Stimulated activated CD4-positive, alpha-beta T cell treated with anti-CD3 and anti-CD28 coated beads, Interleukin-4, amount 100 ng/mL, for 1 hour (primary cell): Measurements from ENCODE around the gene CERT1.
"Not testable (repeated sequence)": the region's sequence is repeated elsewhere in the genome, so short reads cannot be mapped to it uniquely, and the experiment has no call there.

Experiments used
- DNase-seq: peaks from one replicate; pipeline ENCODE4 v3.0.0-alpha.2; 2020

Gene CERT1

GRCh38 chr5:75511435-75512382, at the start of gene CERT1, which contains the start of gene POLK:
TSS of gene CERT1 (minus strand) at chr5:75511629. CDS start at chr5:75511207, 422 bp downstream.
TSS of gene POLK (plus strand) at chr5:75511891.
- peak; percentile 92 for DNase-seq

DNA sequence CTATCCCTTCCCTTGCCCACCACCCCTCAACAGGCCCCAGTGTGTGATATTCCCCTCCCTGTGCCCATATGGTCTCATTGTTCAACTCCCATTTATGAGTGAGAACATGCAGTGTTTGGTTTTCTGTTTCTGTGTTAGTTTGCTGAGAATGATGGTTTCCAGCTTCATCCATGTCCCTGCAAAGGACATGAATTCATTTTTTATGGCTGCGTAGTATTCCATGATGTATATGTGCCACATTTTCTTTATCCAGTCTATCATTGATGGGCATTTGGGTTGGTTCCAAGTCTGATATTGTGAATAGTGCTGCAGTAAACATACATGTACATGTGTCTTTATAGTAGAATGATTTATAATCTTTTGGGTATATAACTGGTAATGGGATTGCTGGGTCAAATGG, 49.2 kb upstream of the CERT1 start:
- not testable (repeated sequence) for DNase-seq

- DNase-seq = no peak
These were observed 47.7 kb upstream of the CERT1 start for GRCh38 chr5:75558981-75559632.

DNA sequence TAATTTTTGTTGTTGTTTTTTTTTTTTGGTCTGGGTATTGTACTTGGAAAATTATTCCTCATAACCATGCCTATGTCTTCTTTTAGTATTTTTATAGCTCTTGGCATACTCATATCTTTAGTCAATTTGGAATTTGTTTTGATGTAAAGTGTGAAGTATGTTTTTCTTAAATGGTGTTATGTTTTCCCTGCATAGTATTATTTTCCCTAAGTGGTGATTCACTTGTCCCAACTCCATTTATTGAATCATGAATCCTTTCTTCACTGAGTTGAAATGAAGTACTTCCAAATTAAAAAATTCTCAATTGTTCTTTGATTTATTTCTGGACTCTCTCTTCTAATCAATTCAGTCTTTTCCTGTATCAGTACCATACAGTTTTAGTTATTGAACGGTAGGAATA, 46.8 kb upstream of the CERT1 start:
- no peak for DNase-seq

GRCh38 chr5:75553358-75553757, 41.9 kb upstream of the CERT1 start:
- no peak for DNase-seq

- no peak for DNase-seq
These were observed 41.3 kb upstream of the CERT1 start for GRCh38 chr5:75552764-75553163.

GRCh38 chr5:75551471-75551870, 40.0 kb upstream of the CERT1 start:
- no peak for DNase-seq

GRCh38 chr5:75550597-75550996, 39.2 kb upstream of the CERT1 start:
- DNase-seq = no peak

DNA sequence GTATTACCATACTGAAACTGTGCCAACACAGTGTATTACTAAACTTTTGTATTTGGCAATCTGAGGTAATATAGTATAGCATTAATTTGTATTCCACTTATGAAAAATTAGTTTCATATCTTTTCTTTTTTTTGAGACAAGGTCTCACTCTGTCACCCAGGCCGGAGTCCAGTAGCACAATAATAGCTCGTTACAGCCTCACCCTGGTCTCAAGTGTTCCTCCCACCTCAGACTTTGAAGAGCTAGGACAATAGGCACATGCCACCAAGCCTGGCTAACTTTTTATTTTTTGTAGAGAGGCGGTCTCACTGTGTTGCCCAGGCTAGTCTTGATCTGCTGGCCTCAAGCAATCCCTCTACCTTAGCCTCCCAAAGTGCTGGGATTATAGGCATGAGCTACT, 36.4 kb upstream of the CERT1 start:
- no peak for DNase-seq

DNA sequence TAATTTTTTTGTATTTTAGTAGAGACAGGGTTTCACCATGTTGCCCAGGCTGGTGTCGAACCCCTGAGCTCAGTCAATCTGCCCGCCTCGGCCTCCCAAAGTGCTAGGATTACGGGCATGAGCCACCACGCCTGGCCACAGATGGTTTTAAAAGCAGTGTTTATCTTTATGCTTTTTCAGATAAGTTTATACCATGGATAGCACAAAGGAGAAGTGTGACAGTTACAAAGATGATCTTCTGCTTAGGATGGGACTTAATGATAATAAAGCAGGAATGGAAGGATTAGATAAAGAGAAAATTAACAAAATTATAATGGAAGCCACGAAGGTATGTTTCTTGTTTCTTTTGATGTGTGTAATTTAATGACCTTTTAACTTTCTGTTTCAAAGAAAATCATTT, 35.4 kb upstream of the CERT1 start:
- no peak for DNase-seq

GRCh38 chr5:75545131-75545530, 33.7 kb upstream of the CERT1 start:
- no peak for DNase-seq

DNA sequence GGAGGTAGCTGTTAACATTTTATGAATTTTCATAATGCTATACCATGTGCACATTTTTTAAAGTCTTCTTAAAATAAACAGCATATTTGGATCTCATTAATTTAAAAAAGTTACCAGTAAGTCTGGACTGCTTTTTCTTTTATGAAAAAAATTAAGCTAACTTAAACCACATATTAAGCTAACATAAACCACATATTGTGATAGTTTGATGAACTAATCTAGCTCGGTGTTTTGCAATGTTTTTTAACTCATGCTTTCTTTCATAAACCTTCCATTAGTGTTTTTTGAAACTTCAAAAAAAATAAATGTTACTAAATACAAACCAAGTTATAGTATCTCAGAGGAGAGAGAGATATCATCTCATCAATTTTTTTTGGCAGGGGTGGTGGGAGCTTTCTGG, 26.8 kb upstream of the CERT1 start:
- no peak for DNase-seq

DNA sequence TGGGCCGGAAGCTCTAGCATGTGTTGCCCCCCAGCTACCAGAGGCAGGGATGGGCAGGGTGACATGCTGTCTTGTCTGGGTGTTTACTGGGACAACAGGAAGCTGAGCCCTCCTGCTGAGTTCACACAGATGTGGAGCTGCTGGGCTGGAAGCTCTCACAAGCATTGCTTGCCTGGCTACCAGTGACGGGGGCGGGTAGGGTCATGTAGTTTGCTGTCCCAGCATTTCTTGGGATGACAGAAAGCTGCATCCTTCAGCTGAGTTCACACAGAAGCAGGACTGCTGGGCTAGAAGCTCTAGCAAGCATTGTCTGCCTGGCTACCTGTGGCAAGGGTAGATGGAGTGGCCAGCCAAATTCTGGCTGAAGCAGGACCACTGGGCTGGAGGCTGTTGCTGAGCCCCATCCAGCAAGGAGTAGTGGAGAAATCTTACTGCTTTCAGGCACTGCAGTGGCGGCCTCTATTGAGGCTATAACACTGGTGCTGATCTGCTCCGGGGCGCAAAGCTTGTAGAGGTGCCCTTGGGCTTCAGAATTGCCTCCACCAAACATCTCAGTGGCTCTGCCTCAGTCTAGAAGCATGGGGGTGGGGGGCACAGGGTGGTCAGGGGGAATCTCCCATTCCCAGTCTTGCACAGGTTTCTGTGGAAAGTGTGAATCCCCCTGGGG, 25.4 kb upstream of the CERT1 start:
- no peak for DNase-seq

DNA sequence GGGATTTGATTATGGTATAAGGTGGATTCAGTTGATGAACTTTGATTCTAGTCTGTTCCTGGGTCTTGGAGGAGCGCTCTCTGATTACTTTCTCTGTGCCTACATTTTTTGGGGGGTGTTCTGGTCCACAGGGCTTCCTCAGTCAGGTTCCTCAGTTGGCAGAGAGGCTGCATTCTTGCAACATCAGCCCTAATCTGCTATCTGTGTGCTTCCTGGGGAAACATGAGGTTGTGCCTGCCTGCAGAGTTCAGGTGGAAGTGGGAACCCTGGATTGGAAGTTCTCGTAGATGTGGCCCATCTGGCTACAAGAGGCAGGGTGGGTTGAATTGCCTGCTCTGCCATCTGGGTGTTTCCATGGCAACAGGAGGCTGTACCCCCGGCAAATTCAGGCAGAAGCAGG, 24.7 kb upstream of the CERT1 start:
- DNase-seq = no peak

DNA sequence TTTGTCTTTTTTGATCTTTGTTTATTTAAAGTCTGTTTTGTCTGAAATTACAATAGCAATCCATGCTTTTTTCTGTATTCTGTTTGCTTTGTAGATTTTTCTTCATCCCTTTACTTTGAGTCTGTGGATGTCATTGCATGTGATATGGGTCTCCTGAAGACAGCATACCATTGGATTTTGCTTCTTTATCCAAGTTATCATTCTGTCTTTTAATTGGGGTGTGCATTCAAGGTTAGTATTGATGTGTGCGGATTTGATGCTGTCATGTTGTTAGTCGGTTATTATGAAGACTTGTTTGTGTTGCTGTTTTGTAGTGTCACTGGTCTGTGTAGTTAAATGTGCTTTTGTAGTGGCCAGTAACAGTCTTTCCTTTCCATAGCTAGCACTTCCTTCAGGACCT, 23.3 kb upstream of the CERT1 start:
- DNase-seq = no peak

DNA sequence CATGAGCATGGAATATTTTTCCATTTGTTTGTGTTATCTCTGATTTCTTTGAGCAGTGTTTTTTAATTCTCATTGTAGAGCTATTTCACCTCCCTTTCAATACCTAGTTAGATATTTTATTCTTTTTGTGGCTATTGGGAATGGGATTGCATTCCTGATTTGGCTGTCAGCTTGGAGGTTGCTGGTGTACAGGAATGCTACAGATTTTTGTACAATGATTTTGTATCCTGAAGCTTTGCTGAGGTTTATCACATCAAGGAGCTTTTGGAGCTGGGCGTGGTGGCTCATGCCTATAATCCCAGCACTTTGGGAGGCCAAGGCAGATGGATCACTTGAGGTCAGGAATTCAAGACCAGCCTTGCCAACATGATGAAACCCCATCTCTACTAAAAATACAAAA, 22.3 kb upstream of the CERT1 start:
- not testable (repeated sequence) for DNase-seq

- no peak for DNase-seq
These were observed 20.8 kb upstream of the CERT1 start for GRCh38 chr5:75532190-75532589.

- DNase-seq = no peak
These were observed 17.8 kb upstream of the CERT1 start for GRCh38 chr5:75529185-75529584.

GRCh38 chr5:75526070-75526469, 14.6 kb upstream of the CERT1 start:
- DNase-seq = no peak

DNA sequence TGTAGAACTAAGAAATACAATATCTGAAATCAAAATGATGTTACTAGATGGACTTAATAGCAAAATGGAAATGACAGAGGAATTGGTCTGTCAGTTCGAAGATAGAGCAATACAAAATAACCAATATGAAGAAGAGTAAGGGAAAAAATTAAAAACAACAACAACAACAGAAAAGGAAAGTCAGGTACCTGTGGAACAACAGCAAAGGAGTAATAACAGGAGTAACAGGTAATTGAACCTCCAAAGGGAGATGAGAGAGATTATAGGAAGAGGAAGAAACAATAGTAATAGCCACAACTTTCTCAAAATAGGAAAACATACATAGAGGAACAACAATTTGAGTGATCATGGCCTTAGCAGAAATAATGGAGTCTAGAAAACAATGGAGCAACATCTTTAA, 13.9 kb upstream of the CERT1 start:
- no peak for DNase-seq

- DNase-seq = no peak
These were observed 13.2 kb upstream of the CERT1 start for GRCh38 chr5:75524591-75524990.

- DNase-seq = no peak
These were observed 12.6 kb upstream of the CERT1 start for GRCh38 chr5:75524071-75524470.

DNA sequence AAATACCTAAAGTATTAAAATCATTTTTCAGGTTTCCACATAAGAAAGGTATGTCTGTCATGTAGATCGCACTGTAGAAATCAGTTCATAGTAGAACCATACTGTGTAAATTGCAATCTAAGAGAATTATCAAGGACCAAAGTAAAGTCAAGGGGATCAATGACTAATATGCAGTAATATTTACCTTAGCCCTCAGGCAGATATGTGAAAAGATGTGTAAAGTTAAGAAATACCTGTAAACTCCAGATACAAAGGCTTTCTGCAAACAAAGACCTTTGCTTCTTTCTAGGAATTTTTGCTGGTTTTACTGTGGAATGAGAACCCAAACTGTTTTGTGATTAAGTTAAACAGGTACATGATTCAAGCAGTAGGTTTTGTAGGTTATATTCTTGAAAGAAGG, 11.8 kb upstream of the CERT1 start:
- DNase-seq = no peak

DNA sequence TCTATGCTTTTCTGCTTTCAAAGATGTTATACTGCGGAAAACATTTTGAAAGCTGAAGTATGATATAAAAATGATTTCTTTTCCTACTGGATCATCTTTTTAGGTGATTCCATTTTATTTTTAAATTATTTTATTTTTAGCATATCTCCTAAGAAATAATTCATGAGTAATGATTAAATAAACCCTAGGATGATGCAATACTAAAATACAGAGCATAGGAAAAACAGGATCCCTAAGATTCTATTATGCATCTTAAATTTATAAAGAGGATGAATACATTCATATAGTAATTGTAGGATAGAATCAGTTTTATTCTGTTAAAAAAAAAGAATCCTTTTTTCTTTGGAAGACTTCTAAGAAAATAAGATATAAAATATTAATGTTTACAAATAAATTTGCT, 11.1 kb upstream of the CERT1 start:
- DNase-seq = no peak
